Endothelial cell of umbilical vein (primary cell): ENCODE results near the gene MFRP. TPM values are rescaled to one million over a fixed set of nuclear protein-coding genes. Genes with fewer than 3 reads are reported as not detected.

ENCODE experiments used
- BruUV-seq: library from RNA; stranded (reverse); fragments of 400-500 nt; replicated peaks from 2 replicates; lab custom pipeline; 2021; lab: Mats Ljungman, UMichigan
- CTCF ChIA-PET: fragments of 300-600, 350-600 bp; sonication (Branson Sonifier 250); formaldehyde crosslinking; loops from one replicate; lab custom pipeline; 2021; ENCODE audit warnings: antibody characterized with exemption, inconsistent platforms; lab: Charles Lee
- POLR2A ChIA-PET: fragments of 300-600, 350-600 bp; sonication (Branson Sonifier 250); formaldehyde crosslinking; loops from one replicate; lab custom pipeline; 2021; ENCODE audit warnings: antibody characterized with exemption, inconsistent platforms; lab: Charles Lee
- DNase-seq: peaks from one replicate; pipeline ENCODE4 v3.0.0-alpha.2; 2011; ENCODE audit warnings: low read depth, low spot score
- FAIRE-seq: peaks from 2 replicates; lab custom pipeline; 2011; peaks lifted over from hg19 to GRCh38; lab: Jason Lieb, UNC
- H2AFZ ChIP-seq: 2 replicates; pipeline ENCODE4 v1.6.0; 2012; ENCODE audit warnings: low read depth, low read length, control low read depth, inconsistent platforms
- H3K27ac ChIP-seq: 2 replicates; pipeline ENCODE4 v1.5.1; 2011; ENCODE audit warnings: low read depth, mild to moderate bottlenecking, control low read depth, low read length, moderate library complexity; ENCODE audit not compliant: insufficient read depth
- H3K27me3 ChIP-seq, 2 experiments: 2 replicates each; pipeline versions ENCODE4 v1.6.0 to v1.6.1; 2011; ENCODE audit warnings: low read length in 2 of 2, mixed read lengths in 1 of 2; ENCODE audit not compliant: control insufficient read depth in 2 of 2, insufficient read depth in 2 of 2
- H3K36me3 ChIP-seq, 2 experiments: 2 replicates in 1 of 2; 3 replicates in 1 of 2; pipeline ENCODE4 v1.5.1; 2011; ENCODE audit warnings: low read length in 2 of 2, mild to moderate bottlenecking in 1 of 2, moderate library complexity in 1 of 2; ENCODE audit not compliant: control insufficient read depth in 2 of 2, insufficient read depth in 2 of 2; ENCODE audit errors: extremely low read depth in 1 of 2
- H3K4me1 ChIP-seq: 3 replicates; pipeline ENCODE4 v1.5.1; 2011; ENCODE audit warnings: mild to moderate bottlenecking, low read length; ENCODE audit not compliant: control insufficient read depth, insufficient read depth; ENCODE audit errors: extremely low read depth
- H3K4me2 ChIP-seq: 2 replicates; pipeline ENCODE4 v1.6.1; 2011; ENCODE audit warnings: low read length, control low read depth, mixed read lengths; ENCODE audit not compliant: insufficient read depth
- H3K4me3 ChIP-seq, 3 experiments: fragments of 200-600 bp in 1 of 3; sonication (generic), shearing (Covaris generic) in 1 of 3; replicated peaks in 1 of 3; 2 replicates each; pipeline ENCODE4 v1.5.1; 2011 to 2016; ENCODE audit warnings: control low read depth in 3 of 3, low read length in 3 of 3, mild to moderate bottlenecking in 2 of 3, inconsistent platforms in 1 of 3, low read depth in 1 of 3, moderate library complexity in 1 of 3; ENCODE audit not compliant: insufficient read depth in 1 of 3
- H3K79me2 ChIP-seq: 2 replicates; pipeline ENCODE4 v1.6.0; 2012; ENCODE audit warnings: low read length, inconsistent platforms; ENCODE audit not compliant: control insufficient read depth, insufficient read depth
- H3K9ac ChIP-seq: replicated peaks from 2 replicates; pipeline ENCODE3; 2011; ENCODE audit warnings: low read length, control low read depth; ENCODE audit not compliant: insufficient read depth; ENCODE audit errors: extremely low read depth
- H3K9me1 ChIP-seq: replicated peaks from 3 replicates; pipeline ENCODE4 v1.6.0; 2011; ENCODE audit warnings: mild to moderate bottlenecking, low read length; ENCODE audit not compliant: control insufficient read depth, insufficient read depth; ENCODE audit errors: extremely low read depth
- H3K9me3 ChIP-seq: replicated peaks from 2 replicates; pipeline ENCODE4 v1.5.1; 2012; ENCODE audit warnings: low read length, inconsistent platforms; ENCODE audit not compliant: control insufficient read depth, insufficient read depth
- H4K20me1 ChIP-seq: replicated peaks from 2 replicates; pipeline ENCODE3; 2011; ENCODE audit warnings: mild to moderate bottlenecking, low read length; ENCODE audit not compliant: control insufficient read depth, insufficient read depth; ENCODE audit errors: extremely low read depth
- CTCF ChIP-seq, 2 donors: IDR thresholded peaks; 1 replicate in 1 of 2; 2 replicates in 1 of 2; pipeline ENCODE4 v1.5.1; 2011; ENCODE audit warnings: low read length in 2 of 2, mild to moderate bottlenecking in 2 of 2, moderate library complexity in 2 of 2, control low read depth in 1 of 2, inconsistent platforms in 1 of 2, low read depth in 1 of 2; ENCODE audit not compliant: insufficient read depth in 1 of 2; ENCODE audit errors: extremely low read depth in 1 of 2
- EZH2 ChIP-seq: IDR thresholded peaks from 2 replicates; pipeline ENCODE4 v1.6.1; 2012; ENCODE audit warnings: borderline replicate concordance, low read depth, mild to moderate bottlenecking, moderate library complexity, low read length, inconsistent platforms; ENCODE audit not compliant: severe bottlenecking
- FOS ChIP-seq: IDR thresholded peaks from 2 replicates; pipeline ENCODE4 v1.6.1; 2011; ENCODE audit warnings: mild to moderate bottlenecking, low read length, moderate library complexity, borderline replicate concordance; ENCODE audit not compliant: insufficient read depth
- GATA2 ChIP-seq: IDR thresholded peaks from 2 replicates; pipeline ENCODE4 v1.7.0; 2011; ENCODE audit warnings: low read depth, mild to moderate bottlenecking, moderate library complexity, mixed read lengths, low read length; ENCODE audit not compliant: insufficient read length, insufficient read depth
- JUN ChIP-seq: IDR thresholded peaks from 2 replicates; pipeline ENCODE4 v1.6.1; 2011; ENCODE audit warnings: borderline replicate concordance, low read depth; ENCODE audit not compliant: insufficient read length, insufficient read depth
- MAX ChIP-seq: IDR thresholded peaks from 2 replicates; pipeline ENCODE4 v1.6.1; 2011; ENCODE audit not compliant: insufficient read depth, insufficient read length
- MYC ChIP-seq: IDR thresholded peaks from one replicate; pipeline ENCODE4 v1.6.1; 2011; ENCODE audit warnings: mild to moderate bottlenecking, low read depth, low read length
- POLR2A ChIP-seq: IDR thresholded peaks from 2 replicates; pipeline ENCODE4 v1.6.1; 2012; ENCODE audit warnings: low read depth, mild to moderate bottlenecking, control low read depth, low read length
- POLR2AphosphoS5 ChIP-seq: IDR thresholded peaks from 2 replicates; pipeline ENCODE4 v1.6.1; 2012; ENCODE audit warnings: low read depth, mild to moderate bottlenecking, control low read depth, low read length, moderate library complexity; ENCODE audit not compliant: insufficient read depth
- dilution Hi-C: fragments of 300-500 bp; cut with MboI; formaldehyde crosslinking; loops from one replicate; pipeline ENCODE4 v1.15.0; 2019; ENCODE audit warnings: low sequenced_read_pairs; ENCODE audit not compliant: extremely low pct_ligation_motif_present
- intact Hi-C: fragments of 100-400 bp; cut with micrococcal nuclease; formaldehyde crosslinking; loops from one replicate; pipeline ENCODE4 v1.10.0; 2022
- polyA plus RNA-seq, 4 experiments: library from polyadenylated mRNA; depleted of rRNA in 3 of 4; stranded (reverse) in 3 of 4; unstranded in 1 of 4; fragments of >200 nt; gene quantifications; 2 replicates each; pipeline versions ENCODE4 v1.2.1 to v1.2.3, GENCODE V29; 2011 to 2012; ENCODE audit warnings: missing spikeins in 1 of 4
- total RNA-seq: library from RNA; stranded (reverse); gene quantifications from 2 replicates; pipeline ENCODE4 v1.2.3, GENCODE V29; 2021

MFRP gene
- total and polyA plus RNA-seq, 2 donors (not counting 3 experiments of a cell fraction or from before 2014, with no cell fraction given): 0.08 TPM; not detected in 1

- H2AFZ ChIP-seq: peak within 1 kb of the TSS; percentile 86
- peak within 1 kb of the TSS; percentile 86 for H3K4me2 ChIP-seq
- DNase-seq (peak; percentile 97), FAIRE-seq (peak; percentile 100)
- dilution Hi-C loops (no loop called here), intact Hi-C loops (loop anchor here (1.0 kb wide), 2 partner anchors 13 to 239 kb away; a partner anchor contains a TSS)
- ChIA-PET POLR2A (no interaction called here), CTCF (interaction anchor here (0.9 to 2.3 kb wide), 3 partner anchors 11 to 26 kb away, joined by 3 to 17 read pairs (median 3); no protein-coding TSS in a partner anchor)
- TF ChIP-seq POLR2A: peak; percentile 71
- TF ChIP-seq EZH2: no peak
- peak; percentile 71 for TF ChIP-seq POLR2AphosphoS5
- no peak for TF ChIP-seq FOS
- H3K79me2 ChIP-seq: peaks cover 23% of the 10 kb centered on the region
- peak within 1 kb of the TSS; percentile 54 to 78 (median 77) for H3K4me3 ChIP-seq
- peaks cover 34% of the 10 kb centered on the region for H3K4me1 ChIP-seq
- no peaks in the 10 kb centered on the region for H3K9me1 ChIP-seq
- no peaks in the 10 kb centered on the region for H4K20me1 ChIP-seq
- H3K27me3 ChIP-seq: peaks cover 0 to 2% of the 10 kb centered on the region in 2 experiments
- H3K36me3 ChIP-seq: peaks cover 0 to 2% of the 10 kb centered on the region in 2 experiments
- peak within 1 kb of the TSS; percentile 34 for H3K27ac ChIP-seq
- no peaks in the 10 kb centered on the region for H3K9me3 ChIP-seq
- peak within 1 kb of the TSS; percentile 75 for H3K9ac ChIP-seq
- TSS peak; percentile 55 for BruUV-seq
These were observed 12.2 kb downstream of the MFRP start, which contains the start of gene RNF26 for GRCh38 chr11:119334174-119334930. TSS of gene RNF26 (plus strand) at chr11:119334527. CDS start at chr11:119335123, 596 bp downstream.

- TF ChIP-seq GATA2 (no peak), FOS (no peak), POLR2A (no peak), CTCF (IDR thresholded peaks at IDR 0.05; ENCODE audit: extremely low read depth in 1 of 2, insufficient read depth in 1 of 2, low read depth in 1 of 2, low read length in 2 of 2) (no peak), POLR2AphosphoS5 (no peak), EZH2 (no peak), MYC (no peak), MAX (no peak), JUN (no peak)
- dilution Hi-C loops: no loop called here
These were observed 14.3 kb downstream of the MFRP start for GRCh38 chr11:119332111-119332765.

More at GRCh38 chr11:119332111-119332765, 14.3 kb downstream of the MFRP start:
- CTCF ChIA-PET: interaction anchor here (1.0 to 1.3 kb wide), 2 partner anchors 9 to 11 kb away, joined by 3 to 4 read pairs; no protein-coding TSS in a partner anchor
- Histone ChIP-seq H3K4me1 (peaks cover 16% of the 10 kb centered on the region), H3K27ac (no peak overlapping the region), H3K4me2 (no peak overlapping the region), H3K79me2 (peaks cover 17% of the 10 kb centered on the region), H3K27me3 (peaks cover 0 to 6% of the 10 kb centered on the region in 2 experiments), H2AFZ (peak overlapping the region; percentile 6), H3K4me3 (no peak overlapping the region), H3K9ac (no peak overlapping the region), H3K9me1 (no peaks in the 10 kb centered on the region), H4K20me1 (no peaks in the 10 kb centered on the region), H3K36me3 (peaks cover 0 to 2% of the 10 kb centered on the region in 2 experiments), H3K9me3 (no peaks in the 10 kb centered on the region)
- DNase-seq (no peak), FAIRE-seq (no peak)
- intact Hi-C loops: no loop called here
- POLR2A ChIA-PET: no interaction called here
- no TSS peak for BruUV-seq
